GM21447 (cell line): ENCODE results near the gene TMEM100.

Experiments used
- ATAC-seq: cut with Tn5 transposase; IDR thresholded peaks from one replicate; pipeline ENCODE4 v1.9.1; 2021; ENCODE audit not compliant: unreplicated experiment

Gene TMEM100

GRCh38 chr17:55745258-55745657, 22.6 kb upstream of the TMEM100 start:
- no peak for ATAC-seq

- ATAC-seq = peak; percentile 36
Measured at GRCh38 chr17:55743103-55743679, 20.5 kb upstream of the TMEM100 start.

GRCh38 chr17:55742272-55743102, 19.8 kb upstream of the TMEM100 start:
- peak; percentile 89 for ATAC-seq

GRCh38 chr17:55741356-55741700, 18.7 kb upstream of the TMEM100 start:
- no peak for ATAC-seq

- ATAC-seq = no peak
Measured at GRCh38 chr17:55740511-55741355, 18.1 kb upstream of the TMEM100 start.

- no peak for ATAC-seq
Measured at GRCh38 chr17:55737976-55738501, 15.4 kb upstream of the TMEM100 start.

GRCh38 chr17:55735731-55736405, 13.2 kb upstream of the TMEM100 start:
- no peak for ATAC-seq

GRCh38 chr17:55734128-55734781, 11.6 kb upstream of the TMEM100 start:
- ATAC-seq = no peak

- no peak for ATAC-seq
Measured at GRCh38 chr17:55731586-55732250, 9.1 kb upstream of the TMEM100 start.

GRCh38 chr17:55730808-55731207, 8.1 kb upstream of the TMEM100 start:
- no peak for ATAC-seq

- ATAC-seq = no peak
Measured at GRCh38 chr17:55730380-55730779, 7.7 kb upstream of the TMEM100 start.

GRCh38 chr17:55729484-55729883, 6.8 kb upstream of the TMEM100 start:
- no peak for ATAC-seq

GRCh38 chr17:55728833-55729232, 6.2 kb upstream of the TMEM100 start:
- ATAC-seq = no peak

GRCh38 chr17:55728361-55728760, 5.7 kb upstream of the TMEM100 start:
- no peak for ATAC-seq

GRCh38 chr17:55727920-55728319, 5.3 kb upstream of the TMEM100 start:
- ATAC-seq = no peak

- ATAC-seq = no peak
Measured at GRCh38 chr17:55727275-55727674, 4.6 kb upstream of the TMEM100 start.

GRCh38 chr17:55726440-55726839, 3.8 kb upstream of the TMEM100 start:
- no peak for ATAC-seq

GRCh38 chr17:55723488-55723848, 804 bp upstream of the TMEM100 start:
- ATAC-seq = no peak

- ATAC-seq = no peak
Measured at GRCh38 chr17:55722016-55722736, 488 bp downstream of the TMEM100 start.
